ENCODE results near the gene LCAT. TPM values are rescaled to one million over a fixed set of nuclear protein-coding genes. Genes with fewer than 3 reads are reported as not detected.
"Not testable (repeated sequence)": the region's sequence is repeated elsewhere in the genome, so short reads cannot be mapped to it uniquely, and the experiment has no call there.

LCAT gene
- total and polyA plus RNA-seq, 9 donors, result 7.5 to 31.2 (median 16.8) TPM

- Histone ChIP-seq H3K27me3 (no peaks in the 10 kb centered on the region), H3K27ac (no peak overlapping the region), H3K4me1 (ENCODE audit: insufficient read depth) (peaks cover 6% of the 10 kb centered on the region), H3K9me3 (no peaks in the 10 kb centered on the region), H3K36me3 (no peaks in the 10 kb centered on the region), H3K4me3 (no peak overlapping the region)
- DNase-seq, result no peak
- intact Hi-C loops (cut with DNase I), result no loop called here
- WGBS, 3 donors, result 68 to 81% (median 69%) methylated on average over 6 of the region's 6 CpGs
- no peak for TF ChIP-seq EP300 (IDR thresholded peaks at IDR 0.05)
- TF ChIP-seq CTCF (IDR thresholded peaks at IDR 0.05), result no peak
- no peak for TF ChIP-seq POLR2A (IDR thresholded peaks at IDR 0.05)
These were observed 24.2 kb downstream of the LCAT start for GRCh38 chr16:67919622-67920221.

DNA sequence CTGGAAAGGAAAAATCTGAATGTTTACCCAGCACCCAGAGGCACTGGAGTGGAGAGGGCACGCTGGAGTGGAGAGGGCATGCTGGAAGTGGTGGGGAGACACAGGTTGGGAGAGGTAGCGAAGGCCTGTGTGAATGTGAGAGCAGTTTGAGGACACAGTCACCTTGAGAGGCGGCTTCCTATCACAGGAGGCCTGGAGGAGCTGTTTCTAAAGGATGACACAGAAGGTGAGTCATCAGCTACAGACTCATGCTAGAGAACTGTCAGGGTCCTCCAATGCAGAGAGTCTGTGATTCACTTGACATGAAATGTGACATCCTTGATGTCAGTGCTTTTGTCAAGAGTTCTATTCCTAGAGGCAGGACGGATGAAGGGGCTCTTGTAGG, 26.1 kb downstream of the LCAT start:
- Histone ChIP-seq H3K27ac (no peak overlapping the region), H3K4me3 (no peak overlapping the region), H3K27me3 (no peaks in the 10 kb centered on the region), H3K36me3 (no peaks in the 10 kb centered on the region), H3K4me1 (ENCODE audit: insufficient read depth) (peaks cover 6% of the 10 kb centered on the region), H3K9me3 (no peaks in the 10 kb centered on the region)
- no peak for DNase-seq
- 65 to 76% (median 71%) methylated on average over 4 of the region's 4 CpGs for WGBS, 3 donors
- no peak for TF ChIP-seq CTCF (IDR thresholded peaks at IDR 0.05)
- TF ChIP-seq POLR2A (IDR thresholded peaks at IDR 0.05), result no peak
- TF ChIP-seq EP300 (IDR thresholded peaks at IDR 0.05), result no peak
- intact Hi-C loops (cut with DNase I), result no loop called here

- Histone ChIP-seq H3K4me3 (no peak overlapping the region), H3K27ac (no peak overlapping the region), H3K27me3 (no peaks in the 10 kb centered on the region), H3K9me3 (no peaks in the 10 kb centered on the region), H3K4me1 (ENCODE audit: insufficient read depth) (peaks cover 6% of the 10 kb centered on the region), H3K36me3 (no peaks in the 10 kb centered on the region)
- intact Hi-C loops (cut with DNase I), result no loop called here
- DNase-seq, result peak in 1 of 5 donors; percentile 60
- WGBS, 3 donors, result 35 to 53% (median 37%) methylated on average over 6 of the region's 6 CpGs
- TF ChIP-seq POLR2A (IDR thresholded peaks at IDR 0.05), result no peak
- TF ChIP-seq CTCF (IDR thresholded peaks at IDR 0.05), result no peak
- TF ChIP-seq EP300 (IDR thresholded peaks at IDR 0.05), result no peak
These were observed 26.6 kb downstream of the LCAT start for GRCh38 chr16:67917140-67917851.

- Histone ChIP-seq H3K36me3 (no peaks in the 10 kb centered on the region), H3K4me1 (ENCODE audit: insufficient read depth) (peaks cover 6% of the 10 kb centered on the region), H3K27me3 (no peaks in the 10 kb centered on the region), H3K27ac (no peak overlapping the region), H3K4me3 (no peak overlapping the region), H3K9me3 (no peaks in the 10 kb centered on the region)
- no peak for DNase-seq
- 73 to 75% (median 74%) methylated on average over 7 of the region's 7 CpGs for whole genome bisulfite sequencing, 3 donors
- intact Hi-C loops (cut with DNase I), result no loop called here
- TF ChIP-seq EP300 (IDR thresholded peaks at IDR 0.05) (no peak), CTCF (IDR thresholded peaks at IDR 0.05) (no peak), POLR2A (IDR thresholded peaks at IDR 0.05) (no peak)
These were observed 27.8 kb downstream of the LCAT start for GRCh38 chr16:67915831-67916723.

- H3K4me1 ChIP-seq (ENCODE audit: insufficient read depth); H3K27ac ChIP-seq; H3K36me3 ChIP-seq; H3K27me3 ChIP-seq; DNase-seq; H3K9me3 ChIP-seq; intact Hi-C loops (cut with DNase I); H3K4me3 ChIP-seq: not testable (repeated sequence)
- 78% methylated on average over 1 to 2 of the region's 2 CpGs for WGBS, 3 donors
These were observed 28.5 kb downstream of the LCAT start for GRCh38 chr16:67915496-67915769.
